Mucosa of rectum (tissue), 2 donors: Measurements from ENCODE around the gene HTATIP2.

Source experiments
- H3K27ac ChIP-seq, 2 donors: one replicate each; pipeline ENCODE4 v1.7.0; 2013; ENCODE audit warnings: inconsistent platforms in 2 of 2, low read depth in 2 of 2, low read length in 2 of 2
- H3K27me3 ChIP-seq, 2 donors: one replicate each; pipeline ENCODE4 v1.7.0; 2013; ENCODE audit warnings: low read length in 2 of 2; ENCODE audit not compliant: control insufficient read depth in 2 of 2, insufficient read depth in 2 of 2
- H3K36me3 ChIP-seq, 2 donors: one replicate each; pipeline ENCODE4 v1.7.0; 2013; ENCODE audit warnings: low read length in 2 of 2; ENCODE audit not compliant: control insufficient read depth in 2 of 2, insufficient read depth in 2 of 2
- H3K4me1 ChIP-seq, 2 donors: one replicate each; pipeline ENCODE4 v1.7.0; 2013; ENCODE audit warnings: low read length in 2 of 2, mild to moderate bottlenecking in 1 of 2; ENCODE audit not compliant: control insufficient read depth in 2 of 2, insufficient read depth in 2 of 2
- H3K4me3 ChIP-seq, 2 donors: one replicate each; pipeline ENCODE4 v1.7.0; 2013; ENCODE audit warnings: low read length in 2 of 2
- H3K9ac ChIP-seq, 2 donors: one replicate each; pipeline ENCODE4 v1.7.0; 2013; ENCODE audit warnings: low read length in 2 of 2, low read depth in 1 of 2, mild to moderate bottlenecking in 1 of 2
- H3K9me3 ChIP-seq, 2 donors: one replicate each; pipeline ENCODE4 v1.7.0; 2013; ENCODE audit warnings: low read length in 2 of 2; ENCODE audit not compliant: control insufficient read depth in 2 of 2
- donor health status: healthy.
- donor health status: Normal muscosa, but diverticular disease.

HTATIP2 gene

DNA sequence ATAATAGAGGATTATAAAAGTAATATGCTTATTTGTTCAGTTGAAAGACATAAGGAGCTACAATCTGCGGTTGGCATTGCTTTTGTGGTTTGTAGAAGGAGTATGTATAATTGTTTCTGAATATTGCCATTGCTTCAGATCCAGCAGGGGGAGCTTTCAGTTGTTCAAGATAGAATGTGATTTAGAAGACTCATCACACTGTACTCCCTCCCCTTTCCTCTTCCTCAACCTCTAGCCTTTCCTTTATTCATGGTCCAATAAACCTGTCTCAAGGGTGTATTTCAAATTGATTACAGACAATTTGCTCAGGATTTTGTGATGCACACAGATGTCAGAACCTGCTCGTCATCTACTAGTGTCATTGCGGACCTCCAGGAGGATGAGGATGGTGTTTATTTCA lies 33.8 kb downstream of the HTATIP2 start:
- no peak overlapping the region for H3K4me3 ChIP-seq
- no peak overlapping the region for H3K27ac ChIP-seq
- no peaks in the 10 kb centered on the region for H3K27me3 ChIP-seq
- no peaks in the 10 kb centered on the region for H3K4me1 ChIP-seq
- H3K36me3 ChIP-seq: peaks cover 13 to 24% of the 10 kb centered on the region in 2 donors
- no peak overlapping the region for H3K9ac ChIP-seq
- H3K9me3 ChIP-seq: no peaks in the 10 kb centered on the region

DNA sequence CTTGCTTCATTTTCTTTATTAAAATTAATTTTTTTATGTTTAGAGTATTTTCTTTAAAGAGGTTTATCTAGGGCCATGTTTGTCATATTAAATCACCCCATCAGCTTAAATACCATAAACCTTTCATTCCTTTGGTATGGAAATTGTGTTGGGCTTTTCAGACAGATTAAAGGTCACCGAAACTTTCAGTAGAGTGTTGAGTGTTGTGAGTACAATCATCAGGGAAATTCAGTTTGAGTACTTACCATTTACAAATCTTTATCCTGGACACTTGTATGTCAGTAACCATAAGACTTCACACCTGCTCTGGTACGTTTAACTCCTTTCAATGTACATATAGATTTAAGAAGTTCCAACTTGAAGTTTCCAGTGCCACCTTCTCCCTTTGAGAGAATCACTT lies 36.0 kb downstream of the HTATIP2 start:
- Histone ChIP-seq H3K4me3 (no peak overlapping the region), H3K9ac (no peak overlapping the region), H3K4me1 (no peaks in the 10 kb centered on the region), H3K9me3 (no peaks in the 10 kb centered on the region), H3K36me3 (peaks cover 7 to 20% of the 10 kb centered on the region in 2 donors), H3K27me3 (no peaks in the 10 kb centered on the region), H3K27ac (no peak overlapping the region)

DNA sequence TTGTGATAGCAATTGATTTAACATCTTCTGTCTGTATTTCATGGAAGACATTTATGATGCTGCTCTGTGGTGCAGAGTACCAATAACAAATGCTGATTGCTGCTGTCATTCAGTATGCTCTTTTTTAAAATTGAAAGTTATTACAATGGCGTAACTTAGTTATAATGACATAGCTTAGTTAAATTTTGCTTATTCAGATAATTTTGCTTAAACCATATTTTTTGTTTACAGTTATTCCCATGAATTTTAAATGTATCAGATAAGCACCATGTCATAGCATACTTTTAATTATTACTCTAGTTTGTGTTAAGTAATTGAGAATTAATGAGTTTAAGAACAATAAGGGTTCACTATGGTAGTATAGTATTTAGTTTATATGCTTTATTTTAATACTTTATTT lies 39.5 kb downstream of the HTATIP2 start:
- Histone ChIP-seq H3K27ac (no peak overlapping the region), H3K9ac (no peak overlapping the region), H3K36me3 (peaks cover 3 to 31% of the 10 kb centered on the region in 2 donors), H3K4me1 (no peaks in the 10 kb centered on the region), H3K4me3 (no peak overlapping the region), H3K27me3 (no peaks in the 10 kb centered on the region), H3K9me3 (no peaks in the 10 kb centered on the region)

DNA sequence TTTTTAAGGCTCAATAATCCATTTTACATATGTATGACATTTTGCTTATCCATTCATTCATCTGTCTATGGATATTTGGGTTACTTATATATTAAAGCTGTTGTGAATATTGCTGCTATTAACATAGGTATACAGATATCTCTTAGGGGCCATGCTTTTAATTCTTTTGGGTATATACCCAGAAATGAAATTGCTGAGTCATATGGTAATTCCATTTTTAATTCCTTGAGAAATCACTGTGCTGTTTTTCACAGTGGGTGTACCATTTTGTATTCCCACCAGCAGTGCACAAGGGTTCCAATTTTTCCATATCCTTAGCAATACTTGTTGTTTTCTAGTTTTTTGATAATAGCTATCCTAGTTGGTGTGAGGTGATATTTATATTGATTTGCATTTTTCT lies 43.0 kb downstream of the HTATIP2 start:
- no peak overlapping the region for H3K27ac ChIP-seq
- H3K4me1 ChIP-seq: no peaks in the 10 kb centered on the region
- H3K9me3 ChIP-seq: no peaks in the 10 kb centered on the region
- no peak overlapping the region for H3K9ac ChIP-seq
- H3K36me3 ChIP-seq: peaks cover 9 to 24% of the 10 kb centered on the region in 2 donors
- no peak overlapping the region for H3K4me3 ChIP-seq
- H3K27me3 ChIP-seq: no peaks in the 10 kb centered on the region

DNA sequence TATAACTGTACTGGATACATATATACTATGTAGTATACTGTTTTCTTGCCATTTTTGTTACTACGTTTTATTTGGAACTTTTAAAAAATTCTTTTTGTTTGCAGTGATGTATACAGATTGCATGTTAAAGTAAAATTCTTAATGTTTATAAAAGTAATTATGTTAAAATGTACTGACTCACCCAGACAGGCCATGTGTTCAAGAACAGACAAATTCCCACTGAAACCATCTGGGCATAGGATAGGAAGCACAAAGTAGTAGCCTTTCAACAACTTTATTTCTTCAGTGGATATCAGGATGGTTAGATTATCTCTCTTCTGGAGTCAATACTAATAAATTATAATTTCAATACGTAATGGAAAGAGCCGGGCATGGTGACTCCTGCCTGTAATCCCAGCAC lies 43.8 kb downstream of the HTATIP2 start:
- Histone ChIP-seq H3K9me3 (no peaks in the 10 kb centered on the region), H3K4me3 (no peak overlapping the region), H3K9ac (no peak overlapping the region), H3K27ac (no peak overlapping the region), H3K27me3 (no peaks in the 10 kb centered on the region), H3K36me3 (peaks cover 9 to 21% of the 10 kb centered on the region in 2 donors), H3K4me1 (no peaks in the 10 kb centered on the region)

DNA sequence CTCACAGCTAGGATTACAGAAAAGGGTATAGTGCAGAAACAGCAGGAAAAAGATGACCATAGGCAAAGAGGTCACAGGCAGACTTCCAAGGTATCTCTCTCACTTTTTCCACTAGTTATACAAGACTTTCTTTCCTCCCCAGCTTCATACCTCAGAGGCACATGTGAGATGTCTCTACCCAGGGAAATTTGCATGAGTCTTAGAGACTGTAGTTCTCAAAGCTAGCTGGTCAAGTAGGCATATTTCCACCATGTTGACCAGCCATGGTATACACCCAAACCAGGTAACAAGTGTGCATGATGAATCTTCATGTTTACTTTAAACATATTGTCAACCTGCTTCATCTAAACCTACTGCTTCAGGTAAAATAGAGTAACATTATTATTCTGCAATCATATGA lies 51.9 kb downstream of the HTATIP2 start:
- Histone ChIP-seq H3K4me3 (no peak overlapping the region), H3K36me3 (peaks cover 11 to 12% of the 10 kb centered on the region in 2 donors), H3K4me1 (no peaks in the 10 kb centered on the region), H3K9ac (no peak overlapping the region), H3K27ac (no peak overlapping the region), H3K27me3 (no peaks in the 10 kb centered on the region), H3K9me3 (no peaks in the 10 kb centered on the region)

DNA sequence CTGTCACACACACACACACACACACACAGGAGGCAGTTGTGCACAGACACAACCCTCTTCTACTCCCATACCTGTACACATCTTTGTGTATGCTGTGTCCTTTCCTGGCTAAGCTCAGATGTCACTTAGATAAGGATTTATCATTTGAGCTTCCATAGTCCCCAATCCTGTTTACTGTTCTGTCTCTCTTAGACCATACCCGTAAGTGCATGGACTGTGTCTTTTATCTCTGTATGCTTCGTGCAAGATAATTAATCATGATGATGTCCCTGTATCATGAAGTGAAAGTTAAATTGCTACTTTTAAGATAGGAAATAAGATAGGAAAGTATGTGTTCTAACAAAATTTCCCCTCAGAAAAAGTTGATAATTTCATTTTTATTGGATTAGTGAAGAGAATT lies 54.3 kb downstream of the HTATIP2 start:
- no peak overlapping the region for H3K9ac ChIP-seq
- no peak overlapping the region for H3K4me3 ChIP-seq
- H3K27ac ChIP-seq: no peak overlapping the region
- peaks cover 13 to 17% of the 10 kb centered on the region in 2 donors for H3K36me3 ChIP-seq
- H3K4me1 ChIP-seq: no peaks in the 10 kb centered on the region
- H3K27me3 ChIP-seq: no peaks in the 10 kb centered on the region
- H3K9me3 ChIP-seq: no peaks in the 10 kb centered on the region

DNA sequence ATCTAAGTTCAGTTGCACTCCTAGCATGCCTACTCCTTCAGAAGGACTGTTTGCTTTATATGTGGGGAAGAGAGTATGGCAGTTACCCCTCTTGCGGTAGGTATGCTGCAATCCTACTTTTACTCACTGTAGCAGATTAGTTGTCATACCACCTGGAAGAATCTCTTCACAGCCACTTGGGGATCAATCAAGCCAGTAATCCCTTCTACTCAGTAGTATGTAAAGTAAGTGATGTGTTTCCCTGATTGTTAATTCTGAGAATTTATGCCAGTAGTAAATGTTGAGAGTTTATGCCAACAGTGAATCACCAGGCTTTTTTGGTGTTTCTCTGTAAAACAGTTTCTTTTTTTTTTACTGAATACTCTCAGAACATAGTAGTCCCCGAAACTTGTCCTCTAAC lies 58.4 kb downstream of the HTATIP2 start:
- no peaks in the 10 kb centered on the region for H3K4me1 ChIP-seq
- H3K4me3 ChIP-seq: no peak overlapping the region
- no peak overlapping the region for H3K9ac ChIP-seq
- H3K27me3 ChIP-seq: no peaks in the 10 kb centered on the region
- no peak overlapping the region for H3K27ac ChIP-seq
- H3K9me3 ChIP-seq: no peaks in the 10 kb centered on the region
- H3K36me3 ChIP-seq: peaks cover 10 to 11% of the 10 kb centered on the region in 2 donors

DNA sequence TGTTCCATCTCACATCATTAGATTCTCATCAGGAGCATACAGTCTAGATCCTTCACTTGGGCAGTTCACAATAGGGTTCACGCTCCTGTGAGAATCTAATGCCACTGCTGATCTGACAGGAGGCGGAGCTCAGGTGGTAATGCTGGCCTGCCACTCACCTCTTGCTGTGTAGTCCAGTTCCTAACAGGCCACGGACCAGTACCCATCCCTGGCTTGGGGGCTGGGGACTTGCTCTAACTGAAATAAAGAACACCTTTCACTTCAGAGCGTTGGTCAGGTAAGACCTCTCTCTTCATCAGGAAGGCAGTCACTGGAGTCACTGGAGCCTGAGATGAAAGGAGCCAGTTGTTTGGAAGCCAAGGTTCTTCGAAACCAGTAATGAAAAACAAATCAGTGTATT lies 65.7 kb downstream of the HTATIP2 start:
- Histone ChIP-seq H3K4me3 (no peak overlapping the region), H3K27ac (no peak overlapping the region), H3K9me3 (no peaks in the 10 kb centered on the region), H3K4me1 (no peaks in the 10 kb centered on the region), H3K36me3 (peaks cover 5 to 9% of the 10 kb centered on the region in 2 donors), H3K27me3 (no peaks in the 10 kb centered on the region), H3K9ac (no peak overlapping the region)
